ENCODE measurements around the gene TADA1. TPM values are rescaled to one million over a fixed set of nuclear protein-coding genes. Genes with fewer than 3 reads are reported as not detected.

The TADA1 gene, protein sequence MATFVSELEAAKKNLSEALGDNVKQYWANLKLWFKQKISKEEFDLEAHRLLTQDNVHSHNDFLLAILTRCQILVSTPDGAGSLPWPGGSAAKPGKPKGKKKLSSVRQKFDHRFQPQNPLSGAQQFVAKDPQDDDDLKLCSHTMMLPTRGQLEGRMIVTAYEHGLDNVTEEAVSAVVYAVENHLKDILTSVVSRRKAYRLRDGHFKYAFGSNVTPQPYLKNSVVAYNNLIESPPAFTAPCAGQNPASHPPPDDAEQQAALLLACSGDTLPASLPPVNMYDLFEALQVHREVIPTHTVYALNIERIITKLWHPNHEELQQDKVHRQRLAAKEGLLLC
- total RNA-seq (10 to 100 TPM in 3 of 9 donors, 1 to 10 TPM in 6; 7.2 to 10.8 (median 9.3) TPM), polyA plus RNA-seq (1 to 10 TPM; 5.6 to 9.4 TPM)
- long read RNA-seq, donor 1, transcript TADA1-201 (8 exons, 2,159 nt) = major isoform, 32 of 33 reads
- long read RNA-seq, donor 1, partial matches to known transcripts = 0 of 33 reads
- long read RNA-seq, donor 1, other reads (novel, unspliced or antisense) = 1 of 33 reads
- long read RNA-seq, donor 2, transcript TADA1-201 (8 exons, 2,159 nt) = major isoform, 94 of 103 reads
- long read RNA-seq, donor 2, partial matches to known transcripts = 5 of 103 reads
- long read RNA-seq, donor 2, other reads (novel, unspliced or antisense) = 4 of 103 reads
- long read RNA-seq, donor 3, transcript TADA1-201 (8 exons, 2,159 nt) = major isoform, 12 of 16 reads
- long read RNA-seq, donor 3, partial matches to known transcripts = 1 of 16 reads
- long read RNA-seq, donor 3, other reads (novel, unspliced or antisense) = 2 of 16 reads

DNA sequence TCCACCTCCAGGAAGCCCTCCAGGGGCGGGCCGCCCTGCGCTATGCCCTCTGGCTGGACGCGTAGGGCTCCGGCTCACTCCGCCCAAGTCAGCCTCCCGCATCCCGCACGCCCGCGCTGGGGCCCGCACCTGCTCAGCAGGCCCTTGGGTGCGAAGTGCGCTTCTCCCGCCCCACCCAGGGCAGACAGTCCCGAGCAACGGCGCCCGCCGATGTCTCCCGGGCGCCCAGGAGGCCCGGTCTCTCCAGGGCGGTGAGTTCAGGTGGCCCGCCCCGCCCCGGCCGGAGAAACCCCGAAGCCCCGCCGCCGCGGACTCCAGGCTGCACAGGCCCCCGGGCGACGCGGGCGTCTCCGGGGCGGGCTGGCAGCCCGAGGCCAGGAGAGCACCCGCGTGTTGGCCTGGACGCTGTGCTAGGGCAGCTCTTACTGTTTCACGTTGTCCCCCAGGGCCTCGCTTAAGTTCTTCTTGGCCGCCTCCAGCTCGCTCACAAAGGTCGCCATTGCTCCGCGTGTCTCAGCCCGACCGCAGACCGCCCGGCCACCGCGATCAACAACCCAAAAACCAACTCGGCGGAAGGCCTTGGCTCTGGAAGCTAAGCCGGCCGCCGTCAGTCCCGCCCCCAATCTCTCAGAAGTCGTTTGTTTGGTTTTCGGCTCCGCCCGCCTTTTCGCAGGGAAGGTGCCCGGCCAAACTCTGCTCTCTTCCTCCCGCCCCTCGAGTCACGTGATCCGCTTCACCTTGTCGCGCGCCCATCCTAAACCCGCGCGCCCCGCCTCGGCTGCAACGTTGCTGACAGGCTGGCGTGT, at the start of gene TADA1:
TADA1 (minus strand) TSS at position 531 of the 806 bp plus-strand sequence; CDS start at position 500, 31 bp downstream.
- H3K9me3 ChIP-seq = no peaks in the 10 kb centered on the region
- peak; percentile 96 to 98 (median 97) for ATAC-seq
- peak in 1 of 2 donors; percentile 85 for TF ChIP-seq POLR2A (IDR thresholded peaks at IDR 0.05)
- TF ChIP-seq, protein P1, sequence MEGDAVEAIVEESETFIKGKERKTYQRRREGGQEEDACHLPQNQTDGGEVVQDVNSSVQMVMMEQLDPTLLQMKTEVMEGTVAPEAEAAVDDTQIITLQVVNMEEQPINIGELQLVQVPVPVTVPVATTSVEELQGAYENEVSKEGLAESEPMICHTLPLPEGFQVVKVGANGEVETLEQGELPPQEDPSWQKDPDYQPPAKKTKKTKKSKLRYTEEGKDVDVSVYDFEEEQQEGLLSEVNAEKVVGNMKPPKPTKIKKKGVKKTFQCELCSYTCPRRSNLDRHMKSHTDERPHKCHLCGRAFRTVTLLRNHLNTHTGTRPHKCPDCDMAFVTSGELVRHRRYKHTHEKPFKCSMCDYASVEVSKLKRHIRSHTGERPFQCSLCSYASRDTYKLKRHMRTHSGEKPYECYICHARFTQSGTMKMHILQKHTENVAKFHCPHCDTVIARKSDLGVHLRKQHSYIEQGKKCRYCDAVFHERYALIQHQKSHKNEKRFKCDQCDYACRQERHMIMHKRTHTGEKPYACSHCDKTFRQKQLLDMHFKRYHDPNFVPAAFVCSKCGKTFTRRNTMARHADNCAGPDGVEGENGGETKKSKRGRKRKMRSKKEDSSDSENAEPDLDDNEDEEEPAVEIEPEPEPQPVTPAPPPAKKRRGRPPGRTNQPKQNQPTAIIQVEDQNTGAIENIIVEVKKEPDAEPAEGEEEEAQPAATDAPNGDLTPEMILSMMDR (IDR thresholded peaks at IDR 0.05) = peak in 5 of 12 donors; percentile 26 to 47 (median 42)
- H3K36me3 ChIP-seq = no peaks in the 10 kb centered on the region
- H3K4me3 ChIP-seq = peak within 1 kb of the TSS; percentile 75 to 100 (median 86)
- no peaks in the 10 kb centered on the region for H3K27me3 ChIP-seq
- DNase-seq = peak; percentile 98 to 99 (median 99)
- intact Hi-C loops (cut with DNase I) = loop anchor here in 4 of 10 donors (2.0 to 10.0 kb wide), 5 partner anchors 34 to 349 kb away; partner anchors contain the start of genes POGK (in 3 of the 4) and POU2F1 (in 2 of the 4)
- 0 to 1% (median 1%) methylated on average over 44 to 84 of the region's 84 CpGs for WGBS, 4 donors
- peak within 1 kb of the TSS; percentile 82 to 96 (median 90) for H3K27ac ChIP-seq
- H3K4me1 ChIP-seq = peaks cover 0 to 36% (median 18%) of the 10 kb centered on the region in 12 donors

DNA sequence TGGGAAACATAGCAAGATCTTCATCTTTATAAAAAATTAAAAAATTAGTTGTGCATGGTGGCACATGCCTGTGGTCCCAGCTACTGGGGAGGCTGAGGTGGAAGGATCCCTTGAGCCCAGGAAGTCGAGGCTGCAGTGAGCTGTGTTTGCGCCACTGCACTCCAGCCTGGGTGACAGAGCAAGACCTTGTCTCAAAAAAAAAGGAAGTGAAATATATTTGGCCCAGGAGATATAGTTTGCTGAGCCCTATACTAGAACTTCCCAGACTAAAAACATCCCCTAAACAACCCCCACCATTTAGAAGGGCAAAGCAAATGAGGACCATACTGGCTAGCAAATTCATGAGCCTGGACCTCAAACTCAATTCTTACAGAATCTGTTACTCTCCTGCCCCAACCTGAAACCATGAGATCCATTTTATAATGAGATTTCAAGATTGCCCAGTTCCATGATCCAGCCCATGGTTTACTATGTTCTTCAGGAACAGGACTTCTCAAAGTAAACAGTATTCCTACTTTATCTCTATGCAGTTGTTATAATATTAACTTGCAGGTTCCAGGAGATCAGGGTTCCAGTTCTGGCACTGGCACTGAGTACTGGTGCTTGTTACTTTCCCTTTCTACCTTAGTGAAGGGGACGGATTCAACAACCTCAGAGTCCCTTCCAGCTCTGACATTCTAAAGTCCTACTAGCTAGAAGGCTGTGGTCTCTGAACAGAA, 48.9 kb upstream of the TADA1 start:
- peaks cover 0 to 27% (median 12%) of the 10 kb centered on the region in 12 donors for H3K4me1 ChIP-seq
- no peak for TF ChIP-seq POLR2A (IDR thresholded peaks at IDR 0.05)
- TF ChIP-seq, protein P1 (IDR thresholded peaks at IDR 0.05) = no peak
- intact Hi-C loops (cut with DNase I) = loop anchor here in 2 of 10 donors (5.0 to 10.0 kb wide), 2 partner anchors 47 to 50 kb away; partner anchors contain the start of gene ILDR2 (in 1 of the 2)
- peaks cover 0 to 27% (median 11%) of the 10 kb centered on the region in 9 donors for H3K27me3 ChIP-seq
- no peak overlapping the region for H3K4me3 ChIP-seq
- WGBS, 4 donors = 57 to 84% (median 66%) methylated on average over 3 of the region's 3 CpGs
- ATAC-seq = no peak
- DNase-seq = no peak
- no peaks in the 10 kb centered on the region for H3K9me3 ChIP-seq
- H3K36me3 ChIP-seq = no peaks in the 10 kb centered on the region
- peak overlapping the region in 7 of 12 donors; percentile 9 to 87 (median 60) for H3K27ac ChIP-seq

DNA sequence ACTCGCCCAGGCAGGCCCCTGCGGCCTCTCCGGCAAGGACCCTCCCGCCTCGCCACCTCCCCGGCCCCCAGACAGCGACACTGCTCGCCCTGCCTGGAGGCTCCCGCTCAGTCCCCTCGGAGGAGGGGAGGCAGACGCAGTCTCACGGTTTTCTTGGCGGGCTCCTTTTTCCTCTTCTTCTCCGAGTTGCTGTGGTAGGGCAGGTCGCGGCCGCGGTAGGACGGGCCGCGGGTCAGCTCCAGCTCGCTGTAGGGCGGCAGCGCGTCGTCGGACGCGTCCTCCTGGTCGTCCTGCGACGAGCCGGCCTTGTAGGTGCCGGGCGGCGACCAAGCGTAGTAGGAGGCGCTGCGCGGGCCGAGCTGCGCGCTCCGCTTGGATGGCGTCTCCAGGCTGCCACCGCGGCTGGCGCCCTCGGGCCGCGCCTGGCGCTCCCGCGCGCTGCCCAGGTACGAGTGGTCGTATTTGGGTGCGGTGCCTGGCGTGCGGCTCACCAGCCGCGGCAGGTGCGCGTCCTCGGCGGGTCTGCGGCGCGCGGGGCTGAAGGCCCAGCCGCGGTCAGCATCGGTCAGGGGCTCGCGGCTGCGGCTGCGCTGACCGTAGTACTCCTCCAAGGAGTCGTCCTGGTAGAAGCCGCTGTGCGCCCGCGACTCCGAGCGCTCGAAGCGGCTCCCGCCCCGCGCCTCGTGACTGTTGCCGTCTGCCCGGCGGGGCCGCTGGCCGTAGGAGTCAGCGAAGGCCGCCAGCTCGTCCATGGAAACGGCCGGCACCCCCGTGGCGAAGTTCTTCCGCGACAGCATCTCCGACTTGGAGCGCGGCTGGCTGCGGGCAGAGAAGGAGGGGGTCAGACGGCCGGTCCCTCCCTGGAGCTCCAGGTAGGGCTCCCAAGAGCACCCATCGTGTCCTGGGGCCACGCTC, 44.8 kb upstream of the TADA1 start:
- ATAC-seq = peak in 3 of 4 donors; percentile 44 to 77 (median 73)
- no peaks in the 10 kb centered on the region for H3K36me3 ChIP-seq
- peak in 2 of 5 donors; percentile 20 to 38 for DNase-seq
- H3K27ac ChIP-seq = peak overlapping the region in 10 of 12 donors; percentile 11 to 67 (median 50)
- peaks cover 0 to 45% (median 11%) of the 10 kb centered on the region in 9 donors for H3K27me3 ChIP-seq
- intact Hi-C loops (cut with DNase I) = loop anchor here in 2 of 10 donors (5.0 to 10.0 kb wide), 2 partner anchors 51 to 54 kb away; partner anchors contain the start of gene ILDR2 (in 1 of the 2)
- H3K9me3 ChIP-seq = no peaks in the 10 kb centered on the region
- TF ChIP-seq, protein P1 (IDR thresholded peaks at IDR 0.05) = no peak
- TF ChIP-seq POLR2A (IDR thresholded peaks at IDR 0.05) = no peak
- peak overlapping the region; percentile 22 to 57 (median 50) for H3K4me3 ChIP-seq
- WGBS, 4 donors = 6 to 16% (median 10%) methylated on average over 38 to 113 of the region's 113 CpGs
- peaks cover 0 to 19% (median 5%) of the 10 kb centered on the region in 12 donors for H3K4me1 ChIP-seq
